ENCODE data around the gene GNL1.
A peak's percentile ranks its signal among the peaks of the same experiment; 100 is the strongest.

Gene GNL1

GRCh38 chr6:30556066-30556905 lies at the start of gene GNL1:
Gene GNL1, minus strand, starts transcription at chr6:30556489. Its CDS starts 286 bp downstream, at chr6:30556203.
- peak; percentile 69 to 85 for DNase-seq

DNA sequence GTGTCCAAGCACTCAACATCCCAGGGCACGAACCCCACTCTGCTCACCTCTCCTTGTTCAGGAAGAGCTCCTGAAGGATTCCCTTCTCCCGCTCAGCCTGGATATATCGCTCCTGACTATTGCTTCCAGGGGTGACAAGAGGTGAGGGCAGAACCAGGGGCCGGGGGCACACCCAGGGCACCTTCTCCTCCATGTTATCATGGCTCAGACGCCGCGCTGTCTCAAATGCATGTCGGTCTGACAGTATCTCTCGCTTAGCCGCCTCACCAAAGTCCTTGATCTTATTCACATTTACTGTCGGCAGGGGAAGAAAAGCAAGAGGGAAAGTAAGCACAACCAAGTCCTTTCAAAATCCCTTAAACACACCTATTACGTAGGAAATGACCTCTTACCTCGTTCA lies 47.7 kb upstream of the GNL1 start:
- DNase-seq = no peak

DNA sequence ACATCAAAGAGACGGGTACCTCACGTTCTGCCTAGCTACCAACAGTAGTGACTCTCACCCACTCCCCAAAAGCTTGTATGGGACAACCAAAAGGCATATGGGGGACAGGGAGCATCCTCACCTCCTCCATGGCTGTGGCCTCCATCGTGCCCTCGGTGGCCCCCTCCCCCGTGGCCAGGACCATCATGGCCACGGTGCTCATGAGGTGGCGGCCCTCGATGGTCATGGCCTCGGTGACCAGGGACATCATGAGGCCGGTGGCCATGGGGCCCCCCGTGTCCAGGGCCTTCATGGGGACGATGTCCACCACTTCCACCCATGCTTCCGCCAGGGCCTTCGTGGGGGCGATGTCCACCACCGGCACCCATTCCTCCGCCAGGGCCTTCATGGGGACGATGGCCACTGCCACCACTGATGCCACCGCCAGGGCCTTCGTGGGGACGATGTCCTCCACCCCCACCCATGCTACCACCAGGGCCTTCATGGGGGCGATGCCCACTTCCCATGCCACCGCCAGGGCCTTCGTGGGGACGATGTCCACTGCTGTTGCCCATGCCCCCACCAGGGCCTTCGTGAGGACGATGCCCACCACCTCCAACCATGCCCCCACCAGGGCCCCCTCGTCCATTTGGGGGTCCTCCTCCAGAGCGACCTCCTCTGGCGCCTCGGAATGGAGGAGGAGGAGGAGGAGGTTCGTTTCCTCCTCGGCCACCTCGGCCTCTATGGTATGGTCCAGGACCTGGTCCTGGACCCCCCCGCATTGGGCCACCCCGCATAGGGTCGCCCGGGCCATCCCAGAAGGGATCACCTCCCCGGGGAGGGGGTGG lies 45.7 kb upstream of the GNL1 start:
- DNase-seq = no peak

DNA sequence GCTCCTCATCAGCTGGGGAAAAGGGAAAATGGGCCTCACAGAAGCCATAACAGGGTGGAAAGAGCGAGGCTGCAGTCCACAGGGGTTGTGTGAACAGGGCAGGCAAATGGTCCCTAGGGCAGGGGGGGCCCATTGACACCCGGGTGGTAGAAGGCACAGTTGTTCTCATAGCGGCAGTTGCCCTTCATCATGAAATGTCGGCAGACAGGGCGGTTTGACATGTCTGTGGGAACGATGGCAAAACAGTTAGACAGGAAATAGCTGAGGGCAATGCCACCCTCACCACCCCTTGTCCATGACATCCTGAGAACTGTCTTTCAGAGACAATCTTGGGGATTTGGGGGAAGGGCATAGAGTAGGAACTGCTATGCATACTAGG lies 45.1 kb upstream of the GNL1 start:
- DNase-seq = no peak

- DNase-seq = no peak
Measured at GRCh38 chr6:30600451-30600961, 44.2 kb upstream of the GNL1 start.

DNA sequence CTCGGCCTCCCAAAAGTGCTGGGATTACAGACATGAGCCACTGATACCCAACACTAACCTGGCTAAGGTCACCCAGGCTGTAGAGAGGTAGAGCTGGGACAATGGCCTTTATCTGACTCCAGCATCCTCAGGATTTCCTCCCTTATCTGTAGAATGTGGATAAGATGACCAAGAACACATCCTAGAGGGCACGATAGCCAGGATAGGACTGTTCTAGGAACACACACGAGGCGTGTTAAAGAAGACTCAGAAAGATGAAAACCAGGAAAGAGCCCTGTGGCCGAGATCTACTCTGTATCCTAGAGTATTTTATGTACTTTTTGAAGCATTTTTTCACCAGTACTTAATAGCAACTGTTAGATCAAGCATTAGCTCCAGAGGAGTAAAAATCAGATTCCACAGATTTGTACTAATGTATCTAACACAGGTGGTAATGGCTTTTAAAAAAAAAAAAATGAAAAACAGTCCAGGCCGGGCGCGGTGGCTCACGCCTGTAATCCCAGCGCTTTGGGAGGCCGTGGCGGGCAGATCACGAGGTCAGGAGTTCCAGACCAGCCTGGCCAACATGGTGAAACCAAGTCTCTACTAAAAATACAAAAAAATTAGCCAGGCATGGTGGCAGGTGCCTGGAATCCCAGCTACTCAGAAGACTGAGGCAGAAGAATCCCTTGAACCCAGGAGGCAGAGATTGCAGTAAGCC lies 43.5 kb upstream of the GNL1 start:
- no peak for DNase-seq

DNA sequence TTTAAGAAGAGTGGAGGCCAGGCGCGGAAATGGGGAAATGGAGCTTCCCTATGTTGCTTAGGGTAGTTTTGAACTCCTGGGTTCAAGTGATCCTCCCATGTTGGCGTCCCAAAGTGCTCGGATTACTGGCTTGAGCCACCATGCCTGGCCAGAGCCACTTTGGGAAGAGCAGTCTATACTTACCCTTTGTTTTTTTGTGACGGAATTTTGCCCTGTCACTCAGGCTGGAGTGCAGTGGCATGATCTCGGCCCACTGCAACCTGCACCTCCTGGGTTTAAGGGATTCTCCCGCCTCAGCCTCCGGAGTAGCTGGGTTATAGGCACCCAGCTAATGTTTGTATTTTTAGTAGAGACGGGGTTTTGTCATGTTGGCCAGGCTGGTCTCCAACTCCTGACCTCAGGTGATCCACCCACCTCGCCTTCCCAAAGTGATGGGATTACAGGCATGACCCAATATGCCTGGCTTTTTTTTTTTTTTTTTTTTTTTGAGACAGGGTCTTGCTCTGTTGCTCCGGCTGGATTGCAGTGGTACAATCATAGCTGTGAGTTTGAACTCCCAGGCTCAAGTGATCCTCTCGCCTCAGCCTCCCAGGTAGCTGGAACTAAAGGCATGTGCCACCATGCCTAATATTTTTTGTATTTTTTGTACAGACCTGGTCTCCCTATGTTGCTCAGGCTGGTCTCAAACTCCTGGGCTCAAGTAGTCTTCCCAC lies 42.8 kb upstream of the GNL1 start:
- DNase-seq = no peak

GRCh38 chr6:30597315-30598144 lies 41.2 kb upstream of the GNL1 start:
- peak in 1 of 2 experiments; percentile 26 for DNase-seq

GRCh38 chr6:30592287-30592686 lies 36.0 kb upstream of the GNL1 start:
- no peak for DNase-seq

- DNase-seq = no peak
Measured at GRCh38 chr6:30591008-30591407, 34.7 kb upstream of the GNL1 start.

DNA sequence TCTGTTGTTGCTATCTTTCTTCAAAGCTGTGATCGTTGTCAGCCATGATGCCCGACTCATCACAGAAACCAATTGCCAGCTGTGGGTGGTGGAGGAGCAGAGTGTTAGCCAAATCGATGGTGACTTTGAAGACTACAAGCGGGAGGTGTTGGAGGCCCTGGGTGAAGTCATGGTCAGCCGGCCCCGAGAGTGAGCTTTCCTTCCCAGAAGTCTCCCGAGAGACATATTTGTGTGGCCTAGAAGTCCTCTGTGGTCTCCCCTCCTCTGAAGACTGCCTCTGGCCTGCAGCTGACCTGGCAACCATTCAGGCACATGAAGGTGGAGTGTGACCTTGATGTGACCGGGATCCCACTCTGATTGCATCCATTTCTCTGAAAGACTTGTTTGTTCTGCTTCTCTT lies 34.2 kb upstream of the GNL1 start:
- DNase-seq = no peak

GRCh38 chr6:30589754-30590358 lies 33.6 kb upstream of the GNL1 start:
- DNase-seq = no peak

- DNase-seq = no peak
Measured at GRCh38 chr6:30583921-30584320, 27.6 kb upstream of the GNL1 start.

DNA sequence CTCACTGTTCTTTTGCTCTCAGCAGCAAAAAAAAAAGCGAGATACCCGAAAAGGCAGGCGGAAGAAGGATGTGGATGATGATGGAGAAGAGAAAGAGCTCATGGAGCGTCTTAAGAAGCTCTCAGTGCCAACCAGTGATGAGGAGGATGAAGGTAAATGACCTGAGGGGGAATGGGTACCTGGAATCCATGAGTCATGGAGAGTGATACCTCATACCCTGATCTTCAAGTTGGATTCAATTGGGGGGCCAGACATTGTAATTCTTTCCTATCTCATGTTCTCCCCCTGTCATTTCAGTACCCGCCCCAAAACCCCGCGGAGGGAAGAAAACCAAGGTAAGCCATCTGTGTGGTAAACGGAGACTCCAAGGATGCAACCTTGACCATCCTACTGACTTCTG lies 21.8 kb upstream of the GNL1 start:
- DNase-seq = no peak

- DNase-seq = no peak
Measured at GRCh38 chr6:30573113-30573512, 16.8 kb upstream of the GNL1 start.

GRCh38 chr6:30572148-30572547 lies 15.9 kb upstream of the GNL1 start:
- DNase-seq = no peak

- no peak for DNase-seq
Measured at GRCh38 chr6:30571762-30572082, 15.4 kb upstream of the GNL1 start.

DNA sequence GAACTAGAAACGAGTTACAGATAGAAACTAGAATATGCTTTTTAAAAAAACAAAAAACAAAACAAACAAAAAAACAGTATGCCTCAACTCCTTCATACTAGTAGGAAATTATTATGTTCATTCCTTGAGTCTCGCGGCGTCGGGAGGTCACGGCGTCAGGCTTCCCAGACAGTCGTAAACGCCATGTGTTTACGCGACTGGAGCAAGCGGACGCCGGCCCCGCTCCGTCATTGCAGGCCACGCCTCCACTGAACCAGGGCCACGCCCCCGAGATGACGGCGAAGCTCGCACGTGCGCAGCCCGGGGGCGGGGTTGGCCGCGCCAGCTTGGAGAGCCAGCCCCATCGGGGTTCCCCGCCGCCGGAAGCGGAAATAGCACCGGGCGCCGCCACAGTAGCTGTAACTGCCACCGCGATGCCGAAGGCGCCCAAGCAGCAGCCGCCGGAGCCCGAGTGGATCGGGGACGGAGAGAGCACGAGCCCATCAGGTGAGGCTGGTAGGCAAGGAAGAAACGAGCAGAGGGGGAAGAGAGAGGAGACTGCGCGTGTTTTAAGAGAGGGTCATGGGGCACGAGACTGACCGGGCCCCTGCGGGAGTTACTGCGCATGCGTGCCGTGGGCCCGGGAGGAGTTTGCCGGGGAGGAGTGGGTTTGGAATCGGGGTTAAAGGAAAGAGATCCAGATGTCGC lies 14.9 kb upstream of the GNL1 start, which contains the start of gene ABCF1:
TSS of gene ABCF1 (plus strand) at position 368 of the 687 bp plus-strand sequence. CDS start at position 414, 46 bp downstream.
- DNase-seq = peak; percentile 82 to 96

GRCh38 chr6:30570740-30571074 lies 14.4 kb upstream of the GNL1 start:
- DNase-seq = no peak

- DNase-seq = no peak
Measured at GRCh38 chr6:30570263-30570662, 14.0 kb upstream of the GNL1 start.

GRCh38 chr6:30568245-30568644 lies 12.0 kb upstream of the GNL1 start:
- no peak for DNase-seq
